Fibroblast of pulmonary artery (primary cell): ENCODE results near the gene DHFR.

Source experiments
- DNase-seq: peaks from one replicate; pipeline ENCODE4 v3.0.0-alpha.2; 2010; ENCODE audit warnings: low read depth
- H3K4me3 ChIP-seq: replicated peaks from 2 replicates; pipeline ENCODE4 v1.5.1; 2011; ENCODE audit warnings: low read depth, mild to moderate bottlenecking, control low read depth, low read length, moderate library complexity
- TF ChIP-seq, protein P1 (sequence below): IDR thresholded peaks from 2 replicates; pipeline ENCODE4 v1.5.1; 2011; ENCODE audit warnings: mild to moderate bottlenecking, control low read depth, low read length, inconsistent platforms; ENCODE audit errors: missing control alignments

Gene DHFR

DNA sequence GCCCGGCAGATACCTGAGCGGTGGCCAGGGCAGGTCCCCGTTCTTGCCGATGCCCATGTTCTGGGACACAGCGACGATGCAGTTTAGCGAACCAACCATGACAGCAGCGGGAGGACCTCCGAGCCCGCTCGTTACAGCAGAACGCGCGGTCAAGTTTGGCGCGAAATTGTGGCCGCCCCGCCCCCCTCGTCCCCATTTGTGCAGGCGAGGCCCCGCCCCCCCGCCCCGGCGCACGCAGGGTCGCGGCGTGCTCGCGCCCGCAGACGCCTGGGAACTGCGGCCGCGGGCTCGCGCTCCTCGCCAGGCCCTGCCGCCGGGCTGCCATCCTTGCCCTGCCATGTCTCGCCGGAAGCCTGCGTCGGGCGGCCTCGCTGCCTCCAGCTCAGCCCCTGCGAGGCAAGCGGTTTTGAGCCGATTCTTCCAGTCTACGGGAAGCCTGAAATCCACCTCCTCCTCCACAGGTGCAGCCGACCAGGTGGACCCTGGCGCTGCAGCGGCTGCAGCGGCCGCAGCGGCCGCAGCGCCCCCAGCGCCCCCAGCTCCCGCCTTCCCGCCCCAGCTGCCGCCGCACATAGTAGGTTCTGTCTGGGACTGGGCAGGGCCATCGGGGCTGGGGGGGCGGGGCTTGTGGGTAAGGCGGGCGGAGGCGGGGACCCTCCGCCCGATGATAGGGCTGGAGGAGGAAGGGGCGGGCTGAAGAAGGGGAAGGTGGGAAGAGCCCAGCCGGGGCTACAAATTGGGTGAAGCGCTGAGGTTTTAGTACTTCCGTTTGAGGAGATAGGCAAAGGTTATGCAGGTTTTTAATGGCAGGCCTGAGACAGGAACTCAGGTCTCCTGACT is at the start of gene DHFR, which contains the start of gene MSH3:
Gene DHFR (minus strand): TSS at position 593 of the 840 bp plus-strand sequence. CDS start 494 bp downstream, at position 99.
Gene MSH3 (plus strand): TSS at position 262 of the 840 bp plus-strand sequence. CDS start 76 bp downstream, at position 338.
- H3K4me3 ChIP-seq = peak within 1 kb of the TSS; percentile 77
- TF ChIP-seq, protein P1, sequence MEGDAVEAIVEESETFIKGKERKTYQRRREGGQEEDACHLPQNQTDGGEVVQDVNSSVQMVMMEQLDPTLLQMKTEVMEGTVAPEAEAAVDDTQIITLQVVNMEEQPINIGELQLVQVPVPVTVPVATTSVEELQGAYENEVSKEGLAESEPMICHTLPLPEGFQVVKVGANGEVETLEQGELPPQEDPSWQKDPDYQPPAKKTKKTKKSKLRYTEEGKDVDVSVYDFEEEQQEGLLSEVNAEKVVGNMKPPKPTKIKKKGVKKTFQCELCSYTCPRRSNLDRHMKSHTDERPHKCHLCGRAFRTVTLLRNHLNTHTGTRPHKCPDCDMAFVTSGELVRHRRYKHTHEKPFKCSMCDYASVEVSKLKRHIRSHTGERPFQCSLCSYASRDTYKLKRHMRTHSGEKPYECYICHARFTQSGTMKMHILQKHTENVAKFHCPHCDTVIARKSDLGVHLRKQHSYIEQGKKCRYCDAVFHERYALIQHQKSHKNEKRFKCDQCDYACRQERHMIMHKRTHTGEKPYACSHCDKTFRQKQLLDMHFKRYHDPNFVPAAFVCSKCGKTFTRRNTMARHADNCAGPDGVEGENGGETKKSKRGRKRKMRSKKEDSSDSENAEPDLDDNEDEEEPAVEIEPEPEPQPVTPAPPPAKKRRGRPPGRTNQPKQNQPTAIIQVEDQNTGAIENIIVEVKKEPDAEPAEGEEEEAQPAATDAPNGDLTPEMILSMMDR = no peak
- peak; percentile 90 for DNase-seq

DNA sequence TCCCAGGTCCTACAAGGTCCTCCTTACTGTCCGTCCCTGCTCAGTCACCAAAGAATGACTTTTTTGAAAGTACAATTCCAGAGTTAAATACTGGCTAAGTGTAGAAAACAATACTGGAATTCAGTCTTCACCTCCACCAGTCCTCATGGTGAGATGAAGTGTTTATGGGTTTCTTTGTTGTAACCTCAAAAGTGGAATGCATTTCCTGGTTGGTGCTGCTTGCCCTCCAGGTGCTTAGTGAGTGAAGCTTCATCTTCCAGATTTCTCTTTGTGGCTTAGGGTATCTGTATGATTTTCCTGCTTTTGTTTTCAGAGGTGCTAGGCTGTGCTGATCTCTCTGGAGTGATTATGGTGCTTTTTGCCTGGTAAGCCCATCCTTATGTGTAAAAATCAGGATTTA is 49.4 kb upstream of the DHFR start:
- TF ChIP-seq, protein P1 = no peak
- no peak for DNase-seq

DNA sequence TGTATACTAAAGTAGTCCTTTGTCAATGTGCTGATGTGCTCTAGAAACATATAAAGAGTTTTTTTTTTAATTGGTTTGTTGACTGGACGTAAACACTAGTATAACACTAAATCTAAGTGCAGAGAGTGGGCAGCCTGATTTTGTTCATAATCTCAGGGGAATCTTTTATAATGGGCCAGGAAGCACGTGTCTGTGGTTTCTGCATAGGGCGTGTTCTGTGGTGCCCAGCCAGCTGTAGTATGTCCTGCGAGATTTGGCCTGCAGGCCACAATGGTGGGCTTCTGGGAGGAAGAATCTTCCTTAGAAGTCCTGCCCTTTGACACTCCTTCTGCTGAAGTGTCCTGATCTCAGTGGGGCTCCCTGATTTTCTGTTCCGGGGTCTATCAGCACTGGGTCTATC is 49.0 kb upstream of the DHFR start:
- no peak overlapping the region for H3K4me3 ChIP-seq
- TF ChIP-seq, protein P1 = no peak
- peak; percentile 6 for DNase-seq

More for the DNA sequence above, 49.4 kb upstream of the DHFR start:
- H3K4me3 ChIP-seq = no peak overlapping the region

DNA sequence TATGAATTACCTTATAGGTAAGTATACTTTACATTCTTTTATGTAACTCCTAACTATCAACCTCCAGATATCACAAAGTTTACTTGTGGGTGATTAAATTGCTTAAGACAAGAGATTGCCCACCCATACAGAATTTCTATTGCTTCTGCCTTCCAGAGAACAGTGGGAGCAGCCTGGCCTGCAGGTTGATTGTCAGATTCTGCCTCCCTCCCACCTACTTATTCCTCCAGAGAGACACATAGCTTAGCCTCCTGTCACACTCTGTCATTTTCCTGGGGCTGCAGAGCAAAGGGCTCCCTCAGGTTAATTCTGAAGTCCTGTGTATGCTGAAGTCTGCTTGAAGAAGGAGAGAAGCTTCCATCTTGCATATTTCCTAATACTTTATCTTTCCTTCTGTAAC is 48.5 kb upstream of the DHFR start:
- TF ChIP-seq, protein P1 = no peak
- no peak overlapping the region for H3K4me3 ChIP-seq
- DNase-seq = no peak

DNA sequence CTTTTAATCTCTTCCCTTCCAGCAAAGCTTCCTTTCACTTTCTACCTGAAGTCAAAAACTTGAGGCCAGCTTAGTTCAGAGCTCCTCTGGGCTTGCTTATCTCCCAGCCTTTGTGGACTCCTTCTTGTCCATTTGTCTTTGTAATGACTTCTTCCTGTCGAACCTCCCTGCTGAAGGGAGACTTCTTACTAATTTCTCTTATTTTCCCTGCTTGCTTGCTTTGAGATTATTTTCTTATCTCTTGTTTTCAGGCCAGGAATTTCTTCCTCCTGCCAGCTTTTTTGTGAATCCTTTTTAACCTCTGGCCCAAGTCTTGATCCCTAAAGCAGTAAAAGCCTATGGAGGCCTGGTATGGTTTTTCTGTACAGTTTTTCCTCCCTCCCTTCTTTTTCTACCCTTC is 46.8 kb upstream of the DHFR start:
- no peak overlapping the region for H3K4me3 ChIP-seq
- TF ChIP-seq, protein P1 = no peak
- DNase-seq = peak; percentile 7

DNA sequence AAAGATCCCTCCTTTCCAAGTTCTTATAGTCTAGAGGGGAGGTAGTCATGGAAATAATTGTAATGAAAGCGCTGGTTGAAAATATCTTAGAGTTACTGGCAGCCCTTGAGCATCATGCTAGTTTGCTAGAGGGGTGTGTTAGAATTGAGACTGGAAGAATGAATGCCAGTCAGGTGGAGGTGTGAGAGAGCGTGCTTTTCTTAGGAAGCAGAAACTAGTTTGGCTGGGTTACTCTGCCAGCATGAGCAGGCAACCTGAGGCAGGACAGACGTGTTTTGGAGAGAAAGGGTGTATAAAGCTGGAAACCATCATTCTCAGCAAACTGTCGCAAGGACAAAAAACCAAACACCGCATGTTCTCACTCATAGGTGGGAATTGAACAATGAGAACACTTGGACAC is 43.6 kb upstream of the DHFR start:
- H3K4me3 ChIP-seq = no peak overlapping the region
- DNase-seq = no peak
- TF ChIP-seq, protein P1 = no peak

DNA sequence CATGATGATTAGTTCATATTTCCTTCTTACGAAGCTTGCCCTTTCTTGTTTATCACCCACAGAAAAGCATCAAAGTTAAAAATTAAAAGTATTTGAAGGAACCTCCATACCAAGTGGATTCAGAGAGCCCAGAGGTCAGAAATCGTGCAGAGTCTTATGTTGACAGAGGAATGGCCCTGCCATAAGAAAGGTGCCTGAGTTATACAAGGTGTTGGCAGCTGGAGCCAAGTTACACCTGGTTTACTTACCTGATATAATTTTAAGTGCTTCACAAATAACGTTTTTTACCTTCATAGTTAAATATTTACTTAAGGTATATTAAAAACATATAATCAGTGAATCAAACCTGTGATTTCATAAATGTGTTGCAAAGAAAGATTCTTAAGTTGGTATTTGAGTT is 42.3 kb upstream of the DHFR start:
- TF ChIP-seq, protein P1 = no peak
- no peak for DNase-seq
- no peak overlapping the region for H3K4me3 ChIP-seq
